Measurements from ENCODE around the gene ATF4.
"Not testable (repeated sequence)": the region's sequence is repeated elsewhere in the genome, so short reads cannot be mapped to it uniquely, and the experiment has no call there.

Gene ATF4

GRCh38 chr22:39489094-39490068 lies 31.0 kb upstream of the ATF4 start:
- no peak for FAIRE-seq

GRCh38 chr22:39490135-39490798 lies 30.1 kb upstream of the ATF4 start:
- FAIRE-seq, result no peak

GRCh38 chr22:39490966-39491680 lies 29.2 kb upstream of the ATF4 start:
- FAIRE-seq, result no peak

- no peak for FAIRE-seq
Observed at GRCh38 chr22:39491696-39492095, 28.7 kb upstream of the ATF4 start.

- FAIRE-seq, result no peak
Observed at GRCh38 chr22:39492186-39492585, 28.2 kb upstream of the ATF4 start.

- no peak for FAIRE-seq
Observed at GRCh38 chr22:39493759-39494158, 26.6 kb upstream of the ATF4 start.

- no peak for FAIRE-seq
Observed at GRCh38 chr22:39494471-39495120, 25.8 kb upstream of the ATF4 start.

GRCh38 chr22:39496131-39496838 lies 24.1 kb upstream of the ATF4 start:
- peak; percentile 64 for FAIRE-seq

- no peak for FAIRE-seq
Observed at GRCh38 chr22:39497429-39497828, 22.9 kb upstream of the ATF4 start.

GRCh38 chr22:39498368-39498767 lies 22.0 kb upstream of the ATF4 start:
- no peak for FAIRE-seq

GRCh38 chr22:39498802-39499201 lies 21.6 kb upstream of the ATF4 start:
- FAIRE-seq, result no peak

- FAIRE-seq, result no peak
Observed at GRCh38 chr22:39500101-39500500, 20.3 kb upstream of the ATF4 start.

GRCh38 chr22:39501644-39502108 lies 18.7 kb upstream of the ATF4 start:
- FAIRE-seq, result no peak

GRCh38 chr22:39502109-39502788 lies 18.1 kb upstream of the ATF4 start, which contains the start of gene MIEF1:
MIEF1 (plus strand) TSS chr22:39502290; CDS start chr22:39511295, 9,005 bp downstream.
- peak; percentile 97 for FAIRE-seq

- FAIRE-seq, result no peak
Observed at GRCh38 chr22:39502789-39503409, 17.5 kb upstream of the ATF4 start.

GRCh38 chr22:39503630-39504029 lies 16.7 kb upstream of the ATF4 start:
- no peak for FAIRE-seq

- no peak for FAIRE-seq
Observed at GRCh38 chr22:39504071-39504470, 16.3 kb upstream of the ATF4 start.

GRCh38 chr22:39507021-39507420 lies 13.3 kb upstream of the ATF4 start:
- FAIRE-seq, result not testable (repeated sequence)

- FAIRE-seq, result no peak
Observed at GRCh38 chr22:39508393-39508792, 12.0 kb upstream of the ATF4 start.

GRCh38 chr22:39510529-39511149 lies 9.7 kb upstream of the ATF4 start:
- no peak for FAIRE-seq

Data from A204.1 (cell line).